Right lobe of liver (tissue), 6 donors: ENCODE results near the gene SIDT2. TPM values are rescaled to one million over a fixed set of nuclear protein-coding genes. Genes with fewer than 3 reads are reported as not detected.
A peak's percentile ranks its signal among the peaks of the same experiment; 100 is the strongest.

Experiments
- ATAC-seq, 4 donors: fragments of 200-7000 bp; cut with Tn5 transposase; one replicate each; pipeline ENCODE4 v1.9.1; 2020; ENCODE audit warnings: mild to moderate bottlenecking in 4 of 4, moderate library complexity in 4 of 4
- DNase-seq, 3 donors: peaks; one replicate each; pipeline ENCODE4 v3.0.0-alpha.2; 2020
- H3K27ac ChIP-seq, 3 donors: fragments of 200-600 bp; one replicate each; pipeline ENCODE4 v1.8.0; 2022
- H3K27me3 ChIP-seq, 2 donors: fragments of 200-600 bp; one replicate each; pipeline ENCODE4 v1.8.0; 2022
- H3K36me3 ChIP-seq, 4 donors: fragments of 200-600 bp; sonication (generic) in 1 of 4; one replicate each; pipeline versions ENCODE4 v1.5.1 to v1.8.0; 2017 to 2022; ENCODE audit warnings: control low read depth in 1 of 4
- H3K4me1 ChIP-seq, 4 donors: fragments of 200-600 bp; sonication (generic) in 1 of 4; one replicate each; pipeline versions ENCODE4 v1.5.1 to v1.8.0; 2017 to 2022; ENCODE audit warnings: control low read depth in 1 of 4
- H3K4me3 ChIP-seq, 3 donors: fragments of 200-600 bp; one replicate each; pipeline ENCODE4 v1.8.0; 2022
- H3K9me3 ChIP-seq, 4 donors: fragments of 200-600 bp; sonication (generic) in 1 of 4; one replicate each; pipeline versions ENCODE4 v1.5.1 to v1.8.0; 2017 to 2022; ENCODE audit warnings: control low read depth in 1 of 4
- CTCF ChIP-seq, 4 donors: fragments of 200-600 bp in 3 of 4; fragments of 450-650 bp in 1 of 4; IDR thresholded peaks; one replicate each; pipeline versions ENCODE4 v1.5.1 to v1.8.0; 2016 to 2022; ENCODE audit warnings: antibody characterized with exemption in 4 of 4, mild to moderate bottlenecking in 2 of 4
- POLR2A ChIP-seq: fragments of 450-650 bp; IDR thresholded peaks from one replicate; pipeline ENCODE4 v1.6.1; 2017; ENCODE audit warnings: antibody characterized with exemption, mild to moderate bottlenecking
- WGBS: methylation state at CpG from one replicate; pipeline ENCODE4 v1.1.6; 2018; ENCODE audit warnings: low coverage, low lambda C conversion rate; ENCODE audit not compliant: insufficient coverage; ENCODE audit errors: missing lambda C conversion rate; 5-methylcytosine and 5-hydroxymethylcytosine counted together
- intact Hi-C, 2 donors: fragments of 100-400 bp; cut with DNase I; formaldehyde crosslinking; loops; one replicate each; pipeline versions ENCODE4 v1.11.2 to v1.14.1; 2022
- total RNA-seq, 6 experiments: library from RNA; depleted of rRNA in 2 of 6; stranded (reverse); fragments of >200 nt in 2 of 6; fragmentation: NEBNext Ultra II Directional in 3 of 6; extraction: Animal tissue kit (Norgen Biotek cat#: 25700) in 3 of 6; gene quantifications; one replicate each; pipeline versions ENCODE4 v1.1.0 to v1.2.4, GENCODE V29; 2016 to 2023
- donor health status: DM: no; HTN: yes; CAD: no.
- donor health status: DM: no; HTN: no; CAD: no.
- donor health status: DM: no; HTN: no; CAD: no.
- donor health status: DM: no; HTN: yes; CAD: no.
- donor health status: DM: no; HTN: yes; CAD: no.

SIDT2 gene
- total RNA-seq, 6 experiments from 2014 or later, result 24.6 to 49.9 (median 35.5) TPM

- ATAC-seq (no peak), DNase-seq (peak; percentile 14 to 37 (median 32))
- peaks cover 0 to 67% (median 26%) of the 10 kb centered on the region in 4 donors for H3K36me3 ChIP-seq
- no peak overlapping the region for H3K4me3 ChIP-seq
- no peaks in the 10 kb centered on the region for H3K9me3 ChIP-seq
- TF ChIP-seq POLR2A (no peak), CTCF (IDR thresholded peaks at IDR 0.05) (no peak)
- no peaks in the 10 kb centered on the region for H3K4me1 ChIP-seq
- no peaks in the 10 kb centered on the region for H3K27me3 ChIP-seq
- H3K27ac ChIP-seq, result no peak overlapping the region
- no CpG with 5 or more reads among the region's 13 CpGs for WGBS
- intact Hi-C loops, result no loop called here
Measured at GRCh38 chr11:117187428-117187798, 8.9 kb downstream of the SIDT2 start.

GRCh38 chr11:117187799-117188481 lies 9.4 kb downstream of the SIDT2 start:
- no CpG with 5 or more reads among the region's 16 CpGs for WGBS
- no peak for TF ChIP-seq POLR2A
- no peak for TF ChIP-seq CTCF (IDR thresholded peaks at IDR 0.05)
- no peak overlapping the region for H3K4me3 ChIP-seq

GRCh38 chr11:117188620-117189081 lies 10.1 kb downstream of the SIDT2 start:
- no peaks in the 10 kb centered on the region for H3K4me1 ChIP-seq
- no peaks in the 10 kb centered on the region for H3K9me3 ChIP-seq
- H3K36me3 ChIP-seq, result peaks cover 0 to 71% (median 25%) of the 10 kb centered on the region in 4 donors
- peak; percentile 34 to 59 (median 48) for ATAC-seq
- intact Hi-C loops, result no loop called here
- TF ChIP-seq POLR2A, result no peak
- no peak for TF ChIP-seq CTCF (IDR thresholded peaks at IDR 0.05)
- no peak overlapping the region for H3K4me3 ChIP-seq
- 62% methylated on average over 4 of the region's 20 CpGs for WGBS
- peak in 2 of 3 donors; percentile 38 to 62 for DNase-seq
- no peak overlapping the region for H3K27ac ChIP-seq
- H3K27me3 ChIP-seq, result no peaks in the 10 kb centered on the region

More at GRCh38 chr11:117187799-117188481, 9.4 kb downstream of the SIDT2 start:
- ATAC-seq (no peak), DNase-seq (peak in 2 of 3 donors; percentile 14 to 45)
- H3K4me1 ChIP-seq, result no peaks in the 10 kb centered on the region
- peaks cover 0 to 67% (median 26%) of the 10 kb centered on the region in 4 donors for H3K36me3 ChIP-seq
- no peaks in the 10 kb centered on the region for H3K9me3 ChIP-seq
- intact Hi-C loops, result no loop called here
- no peak overlapping the region for H3K27ac ChIP-seq
- no peaks in the 10 kb centered on the region for H3K27me3 ChIP-seq

GRCh38 chr11:117189191-117189940 lies 10.8 kb downstream of the SIDT2 start:
- intact Hi-C loops, result no loop called here
- H3K27me3 ChIP-seq, result no peaks in the 10 kb centered on the region
- ATAC-seq (peak; percentile 30 to 53 (median 42)), DNase-seq (peak; percentile 38 to 65 (median 51))
- WGBS, result 86% methylated on average over 14 of the region's 22 CpGs
- TF ChIP-seq CTCF (IDR thresholded peaks at IDR 0.05), result no peak
- TF ChIP-seq POLR2A, result no peak
- H3K4me3 ChIP-seq, result no peak overlapping the region
- no peaks in the 10 kb centered on the region for H3K9me3 ChIP-seq
- no peak overlapping the region for H3K27ac ChIP-seq
- H3K4me1 ChIP-seq, result no peaks in the 10 kb centered on the region
- H3K36me3 ChIP-seq, result peaks cover 0 to 73% (median 26%) of the 10 kb centered on the region in 4 donors
